HCT116 (cell line): ENCODE data around the gene SH3D19. TPM values are rescaled to one million over a fixed set of nuclear protein-coding genes. Genes with fewer than 3 reads are reported as not detected.

ENCODE experiments used
- ATAC-seq: fragments of 200-7000 bp; cut with Tn5 transposase; 2 replicates; pipeline ENCODE4 v1.9.1; 2020; ENCODE audit warnings: mild to moderate bottlenecking, moderate library complexity
- BruUV-seq: library from RNA; stranded (reverse); fragments of 400-500 nt; replicated peaks from 2 replicates; lab custom pipeline; 2021; lab: Mats Ljungman, UMichigan
- CTCF ChIA-PET: fragments of 300-600 bp; sonication (Branson Sonifier 250); formaldehyde crosslinking; loops from one replicate; lab custom pipeline; 2021; ENCODE audit warnings: antibody characterized with exemption; lab: Charles Lee
- POLR2A ChIA-PET: fragments of 300-600, 350-600 bp; sonication (Branson Sonifier 250); formaldehyde crosslinking; loops from one replicate; lab custom pipeline; 2021; ENCODE audit warnings: antibody characterized with exemption; lab: Charles Lee
- RAD21 ChIA-PET, 2 experiments: fragments of 300-600 bp; sonication (Branson Sonifier 250); formaldehyde crosslinking; loops; one replicate each; lab custom pipeline; 2023; ENCODE audit warnings: low total read pairs in 2 of 2; ENCODE audit not compliant: uncharacterized antibody in 2 of 2, unreplicated experiment in 2 of 2, low non-redundant PET in 1 of 2; lab: Charles Lee
- DNase-seq: peaks from one replicate; pipeline ENCODE4 v3.0.0-alpha.2; 2010; ENCODE audit warnings: low read depth, low spot score
- H2AFZ ChIP-seq: fragments of 200-600 bp; shearing (Covaris generic), sonication (generic); 2 replicates; pipeline ENCODE4 v1.6.1; 2017; ENCODE audit warnings: low read depth, mixed run types, mixed read lengths, antibody characterized with exemption, low read length; ENCODE audit not compliant: poor library complexity, severe bottlenecking
- H3K27ac ChIP-seq: 2 replicates; pipeline ENCODE4 v1.5.1; 2012; ENCODE audit warnings: low read depth, low read length
- H3K27me3 ChIP-seq: fragments of 200-600 bp; sonication (generic); 2 replicates; pipeline ENCODE4 v1.6.1; 2016; ENCODE audit warnings: mixed run types, low read length, mixed read lengths; ENCODE audit not compliant: insufficient read depth
- H3K36me3 ChIP-seq, 2 experiments: fragments of 200-500 bp in 1 of 2; fragments of 200-600 bp in 1 of 2; sonication (Bioruptor generic) in 1 of 2; sonication (generic) in 1 of 2; 2 replicates each; pipeline versions ENCODE4 v1.5.1 to v1.6.1; 2014 to 2016; ENCODE audit warnings: low read length in 2 of 2, inconsistent platforms in 1 of 2, mixed read lengths in 1 of 2, mixed run types in 1 of 2; ENCODE audit not compliant: insufficient read depth in 2 of 2, control insufficient read depth in 1 of 2
- H3K4me1 ChIP-seq, 2 experiments: fragments of 200-600 bp in 1 of 2; sonication (generic) in 1 of 2; 2 replicates each; pipeline versions ENCODE4 v1.5.1 to v1.6.1; 2012 to 2017; ENCODE audit warnings: low read length in 2 of 2, inconsistent platforms in 1 of 2, mild to moderate bottlenecking in 1 of 2, mixed read lengths in 1 of 2, mixed run types in 1 of 2, moderate library complexity in 1 of 2; ENCODE audit not compliant: insufficient read depth in 2 of 2, control insufficient read depth in 1 of 2
- H3K4me2 ChIP-seq: fragments of 200-600 bp; sonication (generic); 2 replicates; pipeline ENCODE4 v1.6.1; 2017; ENCODE audit warnings: mixed run types, low read length, mixed read lengths
- H3K4me3 ChIP-seq, 2 experiments: fragments of 200-600 bp in 1 of 2; sonication (generic) in 1 of 2; replicated peaks in 1 of 2; 2 replicates each; pipeline ENCODE4 v1.5.1; 2011 to 2016; ENCODE audit warnings: low read length in 2 of 2, control low read depth in 1 of 2, low read depth in 1 of 2, mild to moderate bottlenecking in 1 of 2, mixed read lengths in 1 of 2, mixed run types in 1 of 2
- H3K79me2 ChIP-seq: fragments of 200-600 bp; sonication (generic); 2 replicates; pipeline ENCODE4 v1.6.1; 2017; ENCODE audit warnings: mild to moderate bottlenecking, mixed run types, low read length, moderate library complexity, mixed read lengths; ENCODE audit not compliant: insufficient read depth
- H3K9ac ChIP-seq: fragments of 200-600 bp; sonication (generic); 2 replicates; pipeline ENCODE4 v1.6.1; 2016; ENCODE audit warnings: low read length, mixed read lengths
- H3K9me2 ChIP-seq: fragments of 200-600 bp; sonication (generic), shearing (Covaris generic); 2 replicates; pipeline ENCODE4 v1.6.1; 2017; ENCODE audit warnings: mixed run types, mild to moderate bottlenecking, moderate library complexity; ENCODE audit not compliant: insufficient read depth
- H3K9me3 ChIP-seq, 2 experiments: fragments of 200-500 bp in 1 of 2; fragments of 200-600 bp in 1 of 2; sonication (Bioruptor generic) in 1 of 2; sonication (generic) in 1 of 2; 2 replicates each; pipeline ENCODE4 v1.6.1; 2014 to 2017; ENCODE audit warnings: low read length in 2 of 2, mixed read lengths in 2 of 2, inconsistent platforms in 1 of 2, low read depth in 1 of 2, mild to moderate bottlenecking in 1 of 2, mixed run types in 1 of 2, moderate library complexity in 1 of 2; ENCODE audit not compliant: control insufficient read depth in 1 of 2, insufficient read depth in 1 of 2
- H4K20me1 ChIP-seq: fragments of 200-600 bp; sonication (generic), shearing (Covaris generic); 2 replicates; pipeline ENCODE4 v1.6.1; 2017; ENCODE audit warnings: mixed run types, mild to moderate bottlenecking, moderate library complexity; ENCODE audit not compliant: insufficient read depth
- ELF1 ChIP-seq: IDR thresholded peaks from 2 replicates; pipeline ENCODE4 v1.6.1; 2012; ENCODE audit warnings: low read depth, borderline replicate concordance
- EZH2 ChIP-seq: fragments of 200-600 bp; sonication (generic); IDR thresholded peaks from 2 replicates; pipeline ENCODE4 v1.6.1; 2017; ENCODE audit warnings: antibody characterized with exemption, mixed run types
- EZH2phosphoT487 ChIP-seq: fragments of 200-600 bp; IDR thresholded peaks from 2 replicates; pipeline ENCODE4 v1.6.1; 2018; ENCODE audit warnings: antibody characterized with exemption, borderline replicate concordance
- JUND ChIP-seq: IDR thresholded peaks from 2 replicates; pipeline ENCODE4 v1.6.1; 2012
- POLR2AphosphoS5 ChIP-seq: IDR thresholded peaks from 2 replicates; pipeline ENCODE4 v1.6.1; 2011; ENCODE audit warnings: mild to moderate bottlenecking, low read depth, low read length, moderate library complexity
- RAD21 ChIP-seq: IDR thresholded peaks from 2 replicates; pipeline ENCODE4 v1.6.1; 2012; ENCODE audit warnings: low read depth, mild to moderate bottlenecking
- SP1 ChIP-seq: IDR thresholded peaks from 2 replicates; pipeline ENCODE4 v1.6.1; 2012; ENCODE audit warnings: low read depth
- SRF ChIP-seq: IDR thresholded peaks from 2 replicates; pipeline ENCODE4 v1.6.1; 2012; ENCODE audit warnings: low read depth
- TCF7L2 ChIP-seq: IDR thresholded peaks from 2 replicates; pipeline ENCODE4 v1.7.0; 2011; ENCODE audit warnings: borderline replicate concordance, inconsistent platforms; ENCODE audit not compliant: insufficient read depth, insufficient read length; ENCODE audit errors: extremely low read depth
- ZFX ChIP-seq: fragments of 450-650 bp; IDR thresholded peaks from 2 replicates; pipeline ENCODE4 v1.6.1; 2017
- ZNF274 ChIP-seq: fragments of 200-500 bp; sonication (Bioruptor generic); IDR thresholded peaks from 2 replicates; pipeline ENCODE4 v1.6.1; 2014; ENCODE audit warnings: mild to moderate bottlenecking, low read depth, low read length, inconsistent platforms
- intact Hi-C: fragments of 100-400 bp; cut with micrococcal nuclease; formaldehyde crosslinking; loops from 2 replicates; pipeline ENCODE4 v1.10.0; 2022
- total RNA-seq: library from RNA; stranded (reverse); gene quantifications from one replicate; pipeline ENCODE4 v1.2.1, GENCODE V29; 2021; ENCODE audit not compliant: unreplicated experiment
- TF ChIP-seq, protein P1 (sequence below): IDR thresholded peaks from 2 replicates; pipeline ENCODE4 v1.6.1; 2012; ENCODE audit warnings: low read depth
- TF ChIP-seq, protein P2 (sequence below): IDR thresholded peaks from 2 replicates; pipeline ENCODE4 v1.6.1; 2012
- TF ChIP-seq, protein P3 (sequence below): IDR thresholded peaks from 2 replicates; pipeline ENCODE4 v1.6.1; 2011; ENCODE audit warnings: mild to moderate bottlenecking, low read length, moderate library complexity; ENCODE audit not compliant: insufficient replicate concordance; ENCODE audit errors: extremely low read depth
- TF ChIP-seq, protein P4 (sequence below), 3 experiments: fragments of 200-600 bp in 1 of 3; sonication (generic) in 1 of 3; IDR thresholded peaks in 2 of 3; conservative IDR thresholded peaks in 1 of 3; 2 replicates each; pipeline ENCODE4 v1.5.1; 2012 to 2017; ENCODE audit warnings: low read depth in 2 of 3, low read length in 2 of 3, antibody characterized with exemption in 1 of 3, borderline replicate concordance in 1 of 3, control low read depth in 1 of 3, mild to moderate bottlenecking in 1 of 3, mixed read lengths in 1 of 3, mixed run types in 1 of 3, moderate library complexity in 1 of 3; ENCODE audit not compliant: insufficient read depth in 1 of 3

Gene SH3D19
- total RNA-seq, 1 experiment from 2014 or later: 37.5 TPM

DNA sequence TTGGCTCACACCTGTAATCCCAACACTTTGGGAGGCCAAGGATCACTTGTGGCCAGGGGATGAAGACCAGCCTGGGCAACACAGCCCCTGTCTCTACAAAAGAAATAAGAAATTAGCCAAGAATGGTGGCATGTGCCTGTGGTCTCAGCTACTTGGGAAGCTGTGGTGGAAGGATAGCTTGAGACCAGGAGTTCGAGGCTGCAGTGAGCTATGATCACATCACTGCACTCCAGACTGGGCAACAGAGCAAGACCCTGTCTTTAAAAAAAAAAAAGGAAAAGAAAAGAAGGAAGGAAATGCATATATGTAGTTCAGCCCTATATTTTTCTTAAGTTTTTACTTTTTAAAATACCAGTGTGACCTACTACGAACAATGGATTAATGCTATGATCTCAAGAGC is 33.4 kb downstream of the SH3D19 start:
- no peak overlapping the region for H2AFZ ChIP-seq
- no peak overlapping the region for H3K27ac ChIP-seq
- H3K4me1 ChIP-seq: peaks cover 6 to 16% of the 10 kb centered on the region in 2 experiments; a peak in 3 of 4 replicates
- intact Hi-C loops: no loop called here
- POLR2A ChIA-PET: no interaction called here
- no peak for DNase-seq
- H3K9ac ChIP-seq: no peak overlapping the region
- no peaks in the 10 kb centered on the region for H3K27me3 ChIP-seq
- H3K9me2 ChIP-seq: no peaks in the 10 kb centered on the region
- peaks cover 50% of the 10 kb centered on the region for H3K79me2 ChIP-seq
- TF ChIP-seq EZH2phosphoT487: no peak
- TF ChIP-seq ZFX: no peak
- no peak for TF ChIP-seq JUND
- no peak for TF ChIP-seq SRF
- TF ChIP-seq, protein P1, sequence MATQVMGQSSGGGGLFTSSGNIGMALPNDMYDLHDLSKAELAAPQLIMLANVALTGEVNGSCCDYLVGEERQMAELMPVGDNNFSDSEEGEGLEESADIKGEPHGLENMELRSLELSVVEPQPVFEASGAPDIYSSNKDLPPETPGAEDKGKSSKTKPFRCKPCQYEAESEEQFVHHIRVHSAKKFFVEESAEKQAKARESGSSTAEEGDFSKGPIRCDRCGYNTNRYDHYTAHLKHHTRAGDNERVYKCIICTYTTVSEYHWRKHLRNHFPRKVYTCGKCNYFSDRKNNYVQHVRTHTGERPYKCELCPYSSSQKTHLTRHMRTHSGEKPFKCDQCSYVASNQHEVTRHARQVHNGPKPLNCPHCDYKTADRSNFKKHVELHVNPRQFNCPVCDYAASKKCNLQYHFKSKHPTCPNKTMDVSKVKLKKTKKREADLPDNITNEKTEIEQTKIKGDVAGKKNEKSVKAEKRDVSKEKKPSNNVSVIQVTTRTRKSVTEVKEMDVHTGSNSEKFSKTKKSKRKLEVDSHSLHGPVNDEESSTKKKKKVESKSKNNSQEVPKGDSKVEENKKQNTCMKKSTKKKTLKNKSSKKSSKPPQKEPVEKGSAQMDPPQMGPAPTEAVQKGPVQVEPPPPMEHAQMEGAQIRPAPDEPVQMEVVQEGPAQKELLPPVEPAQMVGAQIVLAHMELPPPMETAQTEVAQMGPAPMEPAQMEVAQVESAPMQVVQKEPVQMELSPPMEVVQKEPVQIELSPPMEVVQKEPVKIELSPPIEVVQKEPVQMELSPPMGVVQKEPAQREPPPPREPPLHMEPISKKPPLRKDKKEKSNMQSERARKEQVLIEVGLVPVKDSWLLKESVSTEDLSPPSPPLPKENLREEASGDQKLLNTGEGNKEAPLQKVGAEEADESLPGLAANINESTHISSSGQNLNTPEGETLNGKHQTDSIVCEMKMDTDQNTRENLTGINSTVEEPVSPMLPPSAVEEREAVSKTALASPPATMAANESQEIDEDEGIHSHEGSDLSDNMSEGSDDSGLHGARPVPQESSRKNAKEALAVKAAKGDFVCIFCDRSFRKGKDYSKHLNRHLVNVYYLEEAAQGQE: no peak
- no peak for TF ChIP-seq EZH2
- TF ChIP-seq SP1: no peak
- TF ChIP-seq POLR2AphosphoS5: no peak
- no peak for TF ChIP-seq ZNF274
- TF ChIP-seq, protein P2, sequence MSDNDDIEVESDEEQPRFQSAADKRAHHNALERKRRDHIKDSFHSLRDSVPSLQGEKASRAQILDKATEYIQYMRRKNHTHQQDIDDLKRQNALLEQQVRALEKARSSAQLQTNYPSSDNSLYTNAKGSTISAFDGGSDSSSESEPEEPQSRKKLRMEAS: no peak
- no peak for TF ChIP-seq ELF1
- no peak for TF ChIP-seq RAD21
- TF ChIP-seq TCF7L2: no peak
- TF ChIP-seq, protein P3, sequence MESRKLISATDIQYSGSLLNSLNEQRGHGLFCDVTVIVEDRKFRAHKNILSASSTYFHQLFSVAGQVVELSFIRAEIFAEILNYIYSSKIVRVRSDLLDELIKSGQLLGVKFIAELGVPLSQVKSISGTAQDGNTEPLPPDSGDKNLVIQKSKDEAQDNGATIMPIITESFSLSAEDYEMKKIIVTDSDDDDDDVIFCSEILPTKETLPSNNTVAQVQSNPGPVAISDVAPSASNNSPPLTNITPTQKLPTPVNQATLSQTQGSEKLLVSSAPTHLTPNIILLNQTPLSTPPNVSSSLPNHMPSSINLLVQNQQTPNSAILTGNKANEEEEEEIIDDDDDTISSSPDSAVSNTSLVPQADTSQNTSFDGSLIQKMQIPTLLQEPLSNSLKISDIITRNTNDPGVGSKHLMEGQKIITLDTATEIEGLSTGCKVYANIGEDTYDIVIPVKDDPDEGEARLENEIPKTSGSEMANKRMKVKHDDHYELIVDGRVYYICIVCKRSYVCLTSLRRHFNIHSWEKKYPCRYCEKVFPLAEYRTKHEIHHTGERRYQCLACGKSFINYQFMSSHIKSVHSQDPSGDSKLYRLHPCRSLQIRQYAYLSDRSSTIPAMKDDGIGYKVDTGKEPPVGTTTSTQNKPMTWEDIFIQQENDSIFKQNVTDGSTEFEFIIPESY: no peak
- TF ChIP-seq, protein P4, sequence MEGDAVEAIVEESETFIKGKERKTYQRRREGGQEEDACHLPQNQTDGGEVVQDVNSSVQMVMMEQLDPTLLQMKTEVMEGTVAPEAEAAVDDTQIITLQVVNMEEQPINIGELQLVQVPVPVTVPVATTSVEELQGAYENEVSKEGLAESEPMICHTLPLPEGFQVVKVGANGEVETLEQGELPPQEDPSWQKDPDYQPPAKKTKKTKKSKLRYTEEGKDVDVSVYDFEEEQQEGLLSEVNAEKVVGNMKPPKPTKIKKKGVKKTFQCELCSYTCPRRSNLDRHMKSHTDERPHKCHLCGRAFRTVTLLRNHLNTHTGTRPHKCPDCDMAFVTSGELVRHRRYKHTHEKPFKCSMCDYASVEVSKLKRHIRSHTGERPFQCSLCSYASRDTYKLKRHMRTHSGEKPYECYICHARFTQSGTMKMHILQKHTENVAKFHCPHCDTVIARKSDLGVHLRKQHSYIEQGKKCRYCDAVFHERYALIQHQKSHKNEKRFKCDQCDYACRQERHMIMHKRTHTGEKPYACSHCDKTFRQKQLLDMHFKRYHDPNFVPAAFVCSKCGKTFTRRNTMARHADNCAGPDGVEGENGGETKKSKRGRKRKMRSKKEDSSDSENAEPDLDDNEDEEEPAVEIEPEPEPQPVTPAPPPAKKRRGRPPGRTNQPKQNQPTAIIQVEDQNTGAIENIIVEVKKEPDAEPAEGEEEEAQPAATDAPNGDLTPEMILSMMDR (IDR thresholded peaks at IDR 0.05 in 2 of 3, conservative IDR thresholded peaks at IDR 0.05 in 1 of 3; ENCODE audit: borderline replicate concordance in 1 of 3, insufficient read depth in 1 of 3, low read depth in 2 of 3, low read length in 2 of 3): no peak
- no peak overlapping the region for H3K4me2 ChIP-seq
- RAD21 ChIA-PET: no interaction called here
- no peaks in the 10 kb centered on the region for H3K36me3 ChIP-seq
- CTCF ChIA-PET: no interaction called here
- H3K4me3 ChIP-seq: no peak overlapping the region
- H3K9me3 ChIP-seq: no peaks in the 10 kb centered on the region
- no peak for ATAC-seq
- no TSS peak for BruUV-seq
- H4K20me1 ChIP-seq: no peaks in the 10 kb centered on the region
